RWPE2 (cell line): ENCODE measurements around the gene TCEAL9.
"Not testable (repeated sequence)": the region's sequence is repeated elsewhere in the genome, so short reads cannot be mapped to it uniquely, and the experiment has no call there.

Experiments
- ATAC-seq: fragments of 200-7000 bp; cut with Tn5 transposase; 3 replicates; pipeline ENCODE4 v1.9.1; 2021; ENCODE audit warnings: low read depth
- DNase-seq: peaks from one replicate; pipeline ENCODE4 v3.0.0-alpha.2; 2020; ENCODE audit warnings: low spot score
- H3K27ac ChIP-seq: fragments of 450-650 bp; 2 replicates; pipeline ENCODE4 v1.5.1; 2017; ENCODE audit warnings: mild to moderate bottlenecking; ENCODE audit not compliant: poor library complexity, severe bottlenecking
- H3K27me3 ChIP-seq: fragments of 250-450 bp; sonication (Bioruptor Pico); 2 replicates; pipeline ENCODE4 v1.5.1; 2021; ENCODE audit warnings: mild to moderate bottlenecking, moderate library complexity; ENCODE audit not compliant: insufficient read depth, poor library complexity, severe bottlenecking
- H3K36me3 ChIP-seq: fragments of 250-450 bp; sonication (Bioruptor Pico); 2 replicates; pipeline ENCODE4 v1.5.1; 2020; ENCODE audit warnings: low read depth, mild to moderate bottlenecking, moderate library complexity
- H3K4me1 ChIP-seq: fragments of 250-450 bp; sonication (Bioruptor Pico); 2 replicates; pipeline ENCODE4 v1.5.1; 2021; ENCODE audit warnings: mild to moderate bottlenecking, moderate library complexity; ENCODE audit not compliant: insufficient read depth, poor library complexity, severe bottlenecking
- H3K4me3 ChIP-seq: fragments of 250-450 bp; sonication (Bioruptor Pico); 2 replicates; pipeline ENCODE4 v1.5.1; 2021; ENCODE audit warnings: mild to moderate bottlenecking, moderate library complexity; ENCODE audit not compliant: severe bottlenecking
- H3K9me3 ChIP-seq: fragments of 250-450 bp; sonication (Bioruptor Pico); 2 replicates; pipeline ENCODE4 v1.5.1; 2021; ENCODE audit warnings: mild to moderate bottlenecking, moderate library complexity; ENCODE audit not compliant: severe bottlenecking
- TF ChIP-seq, protein P1 (sequence below): fragments of 450-650 bp; IDR thresholded peaks from one replicate; pipeline ENCODE4 v1.5.1; 2017; ENCODE audit warnings: mild to moderate bottlenecking, moderate library complexity; ENCODE audit not compliant: poor library complexity, severe bottlenecking

TCEAL9 gene

DNA sequence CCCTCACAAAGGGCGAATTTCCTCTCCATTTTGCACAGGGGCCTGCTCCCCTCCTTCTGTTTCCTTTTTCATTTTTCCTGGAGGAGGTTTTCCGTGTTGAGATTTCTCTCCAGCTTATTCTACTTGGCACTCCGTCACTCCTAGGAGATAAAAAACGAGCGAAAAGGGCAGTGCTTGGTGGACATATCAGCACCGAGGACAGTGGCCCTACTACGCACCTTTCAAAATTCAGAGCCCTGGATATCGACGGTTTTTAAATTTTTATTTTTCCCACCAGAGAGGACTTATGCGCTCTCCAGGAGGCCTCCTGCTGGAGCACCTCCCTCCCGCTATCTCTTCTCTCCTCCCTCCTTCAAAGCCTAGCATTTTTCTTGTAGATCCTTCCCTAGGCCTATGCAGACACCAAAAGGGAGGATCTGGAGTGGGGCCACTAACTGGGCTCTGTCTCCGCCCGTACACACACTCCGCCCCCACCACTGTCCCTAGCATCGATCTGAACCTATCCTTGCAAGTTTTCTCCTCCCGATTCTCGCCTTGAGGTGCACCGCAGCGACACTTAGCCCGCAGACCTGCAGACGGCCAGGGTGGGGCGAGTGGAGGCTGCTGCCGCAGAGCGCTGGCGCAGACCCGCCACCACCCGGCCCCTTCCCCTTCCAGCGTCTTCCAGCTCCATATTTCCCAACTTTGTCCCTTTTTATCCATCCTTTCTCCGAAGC is 8.5 kb upstream of the TCEAL9 start:
- H3K9me3 ChIP-seq, result no peaks in the 10 kb centered on the region
- no peaks in the 10 kb centered on the region for H3K36me3 ChIP-seq
- no peak overlapping the region for H3K27ac ChIP-seq
- DNase-seq (no peak), ATAC-seq (no peak)
- H3K27me3 ChIP-seq, result no peaks in the 10 kb centered on the region
- H3K4me1 ChIP-seq, result no peaks in the 10 kb centered on the region
- H3K4me3 ChIP-seq, result no peak overlapping the region
- TF ChIP-seq, protein P1, sequence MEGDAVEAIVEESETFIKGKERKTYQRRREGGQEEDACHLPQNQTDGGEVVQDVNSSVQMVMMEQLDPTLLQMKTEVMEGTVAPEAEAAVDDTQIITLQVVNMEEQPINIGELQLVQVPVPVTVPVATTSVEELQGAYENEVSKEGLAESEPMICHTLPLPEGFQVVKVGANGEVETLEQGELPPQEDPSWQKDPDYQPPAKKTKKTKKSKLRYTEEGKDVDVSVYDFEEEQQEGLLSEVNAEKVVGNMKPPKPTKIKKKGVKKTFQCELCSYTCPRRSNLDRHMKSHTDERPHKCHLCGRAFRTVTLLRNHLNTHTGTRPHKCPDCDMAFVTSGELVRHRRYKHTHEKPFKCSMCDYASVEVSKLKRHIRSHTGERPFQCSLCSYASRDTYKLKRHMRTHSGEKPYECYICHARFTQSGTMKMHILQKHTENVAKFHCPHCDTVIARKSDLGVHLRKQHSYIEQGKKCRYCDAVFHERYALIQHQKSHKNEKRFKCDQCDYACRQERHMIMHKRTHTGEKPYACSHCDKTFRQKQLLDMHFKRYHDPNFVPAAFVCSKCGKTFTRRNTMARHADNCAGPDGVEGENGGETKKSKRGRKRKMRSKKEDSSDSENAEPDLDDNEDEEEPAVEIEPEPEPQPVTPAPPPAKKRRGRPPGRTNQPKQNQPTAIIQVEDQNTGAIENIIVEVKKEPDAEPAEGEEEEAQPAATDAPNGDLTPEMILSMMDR, result no peak

DNA sequence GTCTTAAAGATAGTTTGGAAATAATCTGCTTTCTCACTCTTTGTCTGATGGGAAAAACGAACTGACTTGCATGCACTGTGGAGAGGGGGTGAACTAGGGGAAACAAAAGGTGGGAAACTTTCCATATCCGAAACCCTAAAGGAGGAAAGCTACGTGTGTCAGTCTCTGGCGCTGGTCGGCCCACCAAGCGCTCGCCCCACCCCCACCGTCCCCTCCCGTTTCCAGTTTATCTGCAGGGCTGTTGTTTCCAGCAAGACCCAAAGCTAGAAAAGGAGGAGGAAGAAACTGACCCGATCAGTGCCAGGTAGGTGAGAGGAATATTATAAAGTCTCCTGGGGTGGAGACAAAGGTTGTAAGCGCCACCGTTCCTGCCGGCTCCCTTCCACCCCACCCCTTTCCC is 552 bp downstream of the TCEAL9 start:
- peaks cover 7% of the 10 kb centered on the region; the same call in 1 of the 2 replicates for H3K36me3 ChIP-seq
- DNase-seq, result no peak
- peak; percentile 31; the same call in 2 of the 3 replicates for ATAC-seq
- TF ChIP-seq, protein P1, result no peak
- H3K4me3 ChIP-seq, result peak overlapping the region; percentile 70
- H3K9me3 ChIP-seq, result no peaks in the 10 kb centered on the region
- H3K4me1 ChIP-seq, result peaks cover under 1% of the 10 kb centered on the region
- no peaks in the 10 kb centered on the region for H3K27me3 ChIP-seq
- H3K27ac ChIP-seq, result peak overlapping the region; percentile 56

DNA sequence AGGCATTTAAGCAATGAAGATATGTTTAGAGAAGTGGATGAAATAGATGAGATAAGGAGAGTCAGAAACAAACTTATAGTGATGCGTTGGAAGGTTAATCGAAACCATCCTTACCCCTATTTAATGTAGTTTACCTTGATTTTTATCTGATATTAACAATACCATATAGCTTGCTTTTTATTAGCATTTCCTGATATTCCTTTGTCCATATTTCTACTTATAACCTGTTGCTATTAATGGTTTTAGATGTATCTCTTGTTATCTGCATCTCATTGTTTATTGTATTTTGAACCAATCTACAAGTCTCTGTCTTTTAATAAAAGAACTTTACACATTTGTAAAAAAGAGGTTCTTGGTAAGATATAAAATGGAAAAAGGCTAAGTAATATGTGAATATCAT is 1.6 kb downstream of the TCEAL9 start:
- H3K27me3 ChIP-seq, result no peaks in the 10 kb centered on the region
- no peak overlapping the region for H3K4me3 ChIP-seq
- TF ChIP-seq, protein P1, result no peak
- no peaks in the 10 kb centered on the region for H3K9me3 ChIP-seq
- no peak overlapping the region for H3K27ac ChIP-seq
- H3K36me3 ChIP-seq, result peaks cover 7% of the 10 kb centered on the region; the same call in 1 of the 2 replicates
- H3K4me1 ChIP-seq, result peaks cover 10% of the 10 kb centered on the region
- ATAC-seq (no peak), DNase-seq (no peak)

DNA sequence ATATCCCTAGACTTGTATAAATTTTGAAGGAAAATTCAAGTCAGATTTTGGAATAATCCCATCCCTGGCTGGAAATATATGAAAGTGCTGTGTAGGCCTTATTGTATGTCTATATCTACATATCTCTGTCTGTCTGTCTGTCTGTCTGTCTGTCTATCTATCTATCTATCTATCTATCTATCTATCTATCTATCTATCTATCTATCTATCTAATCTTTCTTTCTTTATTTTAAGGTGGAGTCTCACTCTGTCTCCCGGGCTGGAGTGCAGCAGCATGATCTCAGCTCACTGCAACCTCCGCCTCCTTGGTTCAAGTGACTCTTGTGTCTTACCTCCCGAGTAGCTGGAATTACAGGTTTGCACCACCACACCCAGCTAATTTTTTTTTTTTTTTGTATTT is 3.3 kb downstream of the TCEAL9 start:
- not testable (repeated sequence) for ATAC-seq, DNase-seq, H3K36me3 ChIP-seq, H3K27me3 ChIP-seq, H3K4me3 ChIP-seq, H3K9me3 ChIP-seq, H3K27ac ChIP-seq
- peaks cover 12% of the 10 kb centered on the region for H3K4me1 ChIP-seq

DNA sequence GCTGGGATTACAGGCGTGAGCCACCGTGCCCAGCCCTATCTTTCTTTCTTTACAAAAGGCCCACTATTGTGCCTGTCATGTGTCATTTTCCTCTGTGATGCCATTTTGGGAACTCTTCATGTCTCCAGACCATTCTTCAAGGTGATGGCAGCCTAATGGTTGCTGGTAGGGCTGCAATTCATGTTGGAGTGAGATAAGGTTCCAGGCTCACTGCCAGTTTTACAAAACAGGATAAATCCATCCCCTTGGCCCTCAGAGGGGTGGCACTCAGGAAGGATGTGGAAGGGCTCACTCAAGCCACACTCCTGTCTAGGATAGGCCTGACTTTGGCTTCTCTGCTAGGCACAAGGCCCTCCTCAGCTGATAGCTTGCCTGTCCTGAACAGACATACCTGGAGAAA is 3.8 kb downstream of the TCEAL9 start:
- Histone ChIP-seq H3K36me3 (peaks cover 7% of the 10 kb centered on the region; the same call in 1 of the 2 replicates), H3K4me3 (no peak overlapping the region), H3K9me3 (no peaks in the 10 kb centered on the region), H3K4me1 (peaks cover 12% of the 10 kb centered on the region), H3K27me3 (no peaks in the 10 kb centered on the region), H3K27ac (no peak overlapping the region)
- TF ChIP-seq, protein P1, result no peak
- ATAC-seq, result no peak
- no peak for DNase-seq
